Measurements from ENCODE around the gene DLL4.
"Not testable (repeated sequence)": the region's sequence is repeated elsewhere in the genome, so short reads cannot be mapped to it uniquely, and the experiment has no call there.

Gene DLL4

DNA sequence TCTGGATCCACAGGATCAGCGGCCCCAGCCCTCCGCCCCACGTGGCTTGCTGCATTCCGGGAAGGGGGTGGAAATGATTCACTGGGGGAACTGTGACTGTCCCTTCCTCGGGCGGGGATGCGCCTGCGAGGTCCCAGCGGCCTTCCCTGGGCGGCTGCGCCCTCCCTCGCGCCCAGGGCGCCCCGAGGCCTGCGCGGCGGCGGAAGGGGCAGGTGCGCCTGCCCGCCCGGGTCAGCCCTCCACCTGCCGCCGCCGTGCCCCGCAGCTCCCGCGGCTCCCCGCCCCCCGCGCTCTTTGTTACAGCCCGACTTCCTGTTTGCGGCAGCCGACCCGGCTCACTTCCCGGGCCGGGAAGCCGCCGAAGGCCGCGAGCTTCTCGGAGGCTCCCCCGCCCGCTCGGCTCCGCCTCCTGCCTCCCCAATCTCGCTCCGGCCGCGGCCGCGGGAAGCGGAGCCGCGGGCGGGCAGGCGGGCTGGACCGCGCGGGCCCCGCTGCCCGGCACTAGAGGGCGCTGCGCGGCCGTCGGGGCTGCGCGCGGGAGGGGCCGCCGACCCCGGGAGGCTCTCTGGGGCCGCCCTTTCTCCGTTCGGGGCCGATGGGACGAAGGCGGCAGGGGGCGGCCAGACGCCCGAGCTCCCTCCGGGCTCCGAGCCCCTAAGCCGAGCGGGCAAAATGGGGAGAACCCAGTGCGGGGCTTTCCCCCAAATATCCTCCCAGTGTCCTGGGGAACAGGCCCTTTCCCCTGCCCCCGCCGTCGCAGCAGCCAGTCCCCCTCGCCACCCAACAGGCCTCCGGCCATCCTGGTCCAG lies 12.6 kb downstream of the DLL4 start:
- DNase-seq (ENCODE audit: low read depth) = peak; percentile 54

DNA sequence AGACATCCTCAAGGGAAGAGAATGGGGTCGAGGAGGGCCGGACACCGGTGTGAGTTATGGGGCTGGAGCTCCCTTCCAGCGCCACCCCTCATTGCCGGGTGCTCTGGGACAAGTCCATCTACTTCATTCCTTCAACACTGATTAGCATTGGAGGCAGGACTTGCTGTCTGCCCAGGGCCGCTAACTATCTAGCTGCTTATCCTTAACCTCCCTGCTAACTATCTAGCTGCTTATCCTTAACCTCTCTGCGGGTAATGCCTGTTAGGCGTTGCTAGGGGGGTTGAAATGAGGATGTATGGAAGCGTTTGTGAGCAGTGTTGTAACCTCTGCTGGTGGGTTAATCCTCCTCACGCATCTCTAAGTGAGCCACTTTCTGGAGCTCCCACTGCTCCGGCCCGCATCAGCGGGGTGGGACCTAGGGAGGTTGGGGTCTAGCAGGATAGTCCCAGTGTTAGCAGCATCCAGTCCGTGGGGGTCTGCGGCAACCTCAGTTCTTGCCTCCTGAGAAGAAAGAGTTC lies 13.3 kb downstream of the DLL4 start:
- no peak for DNase-seq (ENCODE audit: low read depth)

DNA sequence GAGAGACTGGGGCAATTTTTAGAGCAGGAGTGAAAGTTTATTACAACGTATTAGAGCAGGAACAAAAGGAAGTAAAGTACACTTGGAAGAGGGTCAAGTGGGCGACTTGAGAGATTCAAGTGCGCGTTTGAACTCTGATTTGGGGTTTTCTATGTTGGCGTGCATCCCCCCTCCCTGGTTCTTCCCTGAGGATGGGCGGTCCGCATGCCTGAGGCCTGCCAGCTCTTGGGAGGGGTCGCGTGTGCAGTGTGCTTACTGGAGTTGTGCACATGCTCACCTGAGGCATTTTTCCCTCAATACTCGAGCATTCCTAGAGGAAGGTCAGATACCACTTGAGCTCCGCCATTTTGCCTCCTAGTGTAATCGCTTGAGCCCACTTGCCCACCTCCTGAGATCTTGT lies 13.7 kb downstream of the DLL4 start:
- DNase-seq (ENCODE audit: low read depth) = no peak

DNA sequence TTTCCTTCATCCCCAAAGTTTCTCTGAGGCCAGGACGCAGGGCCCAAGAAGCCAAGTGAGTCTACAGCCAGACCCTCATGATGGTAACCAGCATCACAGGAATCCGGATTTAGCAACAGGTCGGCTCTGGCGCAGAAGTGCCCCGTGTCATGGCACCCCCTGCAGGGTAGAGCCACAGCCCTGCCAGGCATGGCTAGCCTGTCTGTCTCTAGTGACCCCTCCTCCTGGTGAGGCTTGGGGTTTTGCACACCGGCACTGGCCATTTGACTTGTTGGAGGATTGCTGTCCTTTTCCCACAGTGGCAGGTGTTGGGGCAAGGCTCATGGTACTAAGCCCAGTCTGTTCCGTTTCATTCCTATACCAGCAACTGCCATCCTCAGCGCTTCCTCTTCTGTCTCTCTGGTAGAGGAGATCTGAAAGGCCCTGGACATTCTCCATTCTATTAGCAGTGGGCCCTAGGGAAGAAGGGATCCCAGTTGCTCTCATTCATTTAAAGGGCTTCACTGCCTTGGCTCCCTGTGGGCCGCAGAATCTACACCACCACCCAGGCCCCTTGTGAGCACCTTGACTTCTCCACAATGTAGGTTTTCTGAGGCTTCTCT lies 14.7 kb downstream of the DLL4 start:
- no peak for DNase-seq (ENCODE audit: low read depth)

DNA sequence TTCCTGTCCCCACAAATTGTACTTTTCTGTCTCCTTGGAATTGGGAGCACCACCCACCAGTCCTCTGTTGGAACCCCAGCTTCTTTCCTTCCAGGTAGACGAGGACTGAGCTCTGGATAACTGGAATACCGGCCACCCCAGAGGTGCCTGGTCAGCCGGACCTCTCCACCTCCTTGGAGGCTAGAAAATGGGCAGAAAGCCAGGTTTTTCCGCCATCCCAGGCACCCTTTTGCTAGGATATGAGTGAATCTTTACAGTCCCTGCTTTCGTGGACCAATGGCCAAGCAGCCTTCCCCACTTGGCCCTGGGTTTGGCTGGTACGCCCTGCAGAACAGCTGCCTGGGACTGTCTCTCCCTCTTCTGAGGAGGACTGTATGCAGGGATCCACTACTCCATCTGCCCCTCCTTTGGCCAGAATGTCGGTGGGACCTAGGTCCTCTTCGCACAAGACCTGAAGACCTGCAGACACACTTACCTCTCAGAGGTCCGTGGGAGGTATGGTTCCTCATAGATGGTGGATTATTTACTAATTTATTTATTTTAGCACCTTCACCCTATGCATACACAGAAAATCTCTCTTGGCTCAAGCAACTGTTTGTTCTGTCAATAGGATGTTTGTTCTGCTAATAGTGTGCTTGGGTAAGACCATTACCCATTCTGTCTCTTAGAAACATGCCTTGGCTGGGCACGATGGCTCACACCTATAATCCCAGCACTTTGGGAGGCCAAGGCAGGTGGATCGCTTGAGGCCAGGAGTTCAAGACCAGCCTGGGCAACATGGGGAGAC lies 15.6 kb downstream of the DLL4 start:
- DNase-seq (ENCODE audit: low read depth) = no peak

DNA sequence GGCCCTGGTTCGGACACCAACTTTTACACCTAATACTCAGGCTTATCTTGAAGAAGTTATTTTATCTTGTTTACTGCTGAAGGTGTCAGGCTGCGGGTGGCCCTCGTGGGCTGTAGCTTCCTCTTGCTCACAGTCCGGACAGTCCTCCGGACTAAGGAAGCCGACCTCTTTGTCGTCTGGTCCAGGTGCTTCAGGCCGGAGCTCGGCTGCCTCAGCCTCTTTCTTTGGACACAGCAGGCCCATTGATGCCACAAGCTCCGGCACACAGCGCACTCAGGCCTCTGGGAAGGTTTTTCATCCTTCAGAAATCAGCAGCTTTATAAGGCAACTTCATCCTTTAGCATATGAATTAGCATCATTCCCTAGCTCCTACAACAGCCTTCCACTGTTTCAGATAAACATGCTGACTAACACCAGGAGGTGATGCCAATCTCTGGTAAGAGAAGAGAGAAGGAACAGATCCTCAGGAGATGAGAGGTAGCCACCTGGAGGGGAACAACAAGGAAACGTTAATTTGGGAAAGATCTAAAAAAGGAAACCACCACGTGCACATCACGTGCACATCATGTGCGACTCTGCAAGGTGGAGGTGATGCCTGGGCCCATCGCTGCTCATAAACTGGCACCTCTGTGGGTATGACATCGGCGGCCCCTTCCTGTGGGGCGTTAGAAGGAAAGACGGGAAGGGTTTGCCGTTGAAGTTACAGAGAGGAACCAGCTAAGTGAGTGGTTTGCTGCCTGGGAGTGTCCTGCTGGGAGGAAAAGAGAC lies 19.8 kb downstream of the DLL4 start:
- DNase-seq (ENCODE audit: low read depth) = no peak

DNA sequence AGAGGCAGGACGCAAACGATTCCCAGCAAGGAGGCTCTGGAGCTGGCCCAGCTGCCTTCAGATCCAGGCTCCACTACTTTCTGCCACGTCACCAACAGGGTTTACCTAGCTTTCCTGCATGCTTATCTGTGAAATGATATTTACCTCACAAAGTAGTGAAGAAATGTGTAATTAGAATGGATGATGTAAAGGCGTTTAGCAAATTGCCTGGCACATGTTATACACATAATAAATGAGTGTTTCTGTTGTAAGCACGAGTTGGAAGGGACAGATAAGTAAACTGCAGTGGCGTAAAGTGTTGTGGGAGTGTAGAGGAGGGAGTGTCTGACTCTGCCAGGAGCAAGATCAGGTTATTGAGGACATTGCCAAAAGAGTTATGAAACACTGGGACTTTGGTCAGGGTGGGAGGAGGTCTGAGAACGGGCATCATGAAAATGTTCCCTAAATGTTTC lies 20.6 kb downstream of the DLL4 start:
- no peak for DNase-seq (ENCODE audit: low read depth)

DNA sequence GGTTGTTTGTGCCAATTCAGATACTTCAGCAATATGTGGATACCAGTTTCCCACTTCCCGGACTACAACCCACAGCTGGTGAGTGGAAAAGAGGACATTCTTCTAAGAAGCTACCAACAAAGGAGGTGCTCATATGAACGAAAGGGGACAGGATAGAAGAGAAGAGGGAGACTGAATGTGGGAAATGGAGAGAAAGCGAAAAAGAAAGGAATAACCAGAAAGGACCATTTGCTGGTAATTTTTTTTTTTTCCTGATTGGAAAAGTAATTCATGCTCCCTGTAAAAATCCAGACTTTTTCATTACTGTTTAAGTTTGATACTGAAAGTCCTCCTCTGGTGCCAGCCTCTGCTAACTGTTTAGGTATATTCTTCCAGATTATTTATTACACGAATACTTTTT lies 22.6 kb downstream of the DLL4 start:
- no peak for DNase-seq (ENCODE audit: low read depth)

DNA sequence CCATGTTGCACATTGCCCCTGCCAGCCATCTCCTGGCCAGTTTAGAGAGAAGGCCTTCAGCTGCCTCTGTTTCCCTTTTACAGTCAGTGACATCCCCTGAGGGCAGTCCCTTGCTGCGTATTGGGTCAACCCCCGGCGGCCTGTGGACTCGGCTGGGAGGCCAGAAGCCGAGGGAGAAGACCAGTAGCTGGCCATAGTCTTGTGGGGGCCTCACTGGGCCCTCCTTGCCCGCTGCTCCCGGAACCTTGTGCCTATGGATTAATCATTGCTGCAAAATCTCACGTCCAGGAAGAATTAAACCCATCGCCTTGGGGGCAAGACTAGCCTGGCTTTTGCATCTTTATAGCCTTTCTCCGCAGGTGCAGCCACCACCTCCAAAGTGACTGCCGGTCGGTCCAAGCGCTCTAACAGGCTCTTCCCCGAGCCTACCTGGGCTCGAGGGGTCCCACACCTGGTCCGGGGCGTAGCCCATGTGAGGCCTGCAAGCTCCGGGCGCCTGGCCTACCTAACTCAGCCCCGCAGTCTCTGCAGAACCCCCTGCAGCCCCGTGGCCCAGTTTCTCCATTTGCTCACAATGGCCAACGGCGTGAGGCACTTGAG lies 23.3 kb downstream of the DLL4 start:
- DNase-seq (ENCODE audit: low read depth) = no peak

DNA sequence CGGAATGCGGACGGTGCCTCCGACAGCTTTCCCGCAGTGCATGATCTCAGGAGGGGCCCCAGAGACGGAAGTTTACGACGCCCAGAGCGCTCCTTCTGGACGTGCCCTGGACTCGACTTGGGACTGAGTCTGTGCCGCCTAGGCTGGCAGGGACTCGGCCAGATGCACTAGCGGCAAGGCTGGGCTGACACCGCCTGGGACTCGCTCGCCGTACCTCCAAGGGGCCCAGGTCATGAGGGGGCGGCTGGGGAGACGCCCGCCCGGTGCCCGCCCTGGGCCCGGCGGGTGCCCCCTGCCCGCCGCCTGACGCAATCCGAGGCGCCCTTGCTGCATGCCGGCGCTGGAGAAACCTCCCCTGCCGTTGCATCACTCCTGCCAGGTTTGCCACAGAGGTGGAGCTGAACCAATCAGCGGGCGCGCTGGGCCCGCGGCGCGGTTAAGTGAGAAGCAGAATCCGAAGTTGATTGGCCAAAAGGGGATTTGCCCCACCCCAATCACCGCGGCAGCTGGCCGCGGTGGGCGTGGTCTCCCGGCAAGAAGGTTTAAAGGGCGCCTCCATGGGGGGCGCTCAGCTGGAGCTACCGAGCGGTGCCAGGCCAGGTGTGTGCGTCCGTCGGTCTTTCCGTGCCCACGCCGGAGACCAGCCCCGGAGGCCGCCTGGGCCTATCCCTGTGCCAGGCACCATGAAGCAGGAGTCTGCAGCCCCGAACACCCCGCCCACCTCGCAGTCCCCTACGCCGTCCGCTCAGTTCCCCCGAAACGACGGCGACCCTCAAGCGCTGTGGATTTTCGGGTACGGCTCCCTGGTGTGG lies 24.0 kb downstream of the DLL4 start, which contains the start of gene CHAC1:
TSS of gene CHAC1 (plus strand) at position 571 of the 812 bp plus-strand sequence. CDS start at position 684, 113 bp downstream.
- peak; percentile 95 for DNase-seq (ENCODE audit: low read depth)

DNA sequence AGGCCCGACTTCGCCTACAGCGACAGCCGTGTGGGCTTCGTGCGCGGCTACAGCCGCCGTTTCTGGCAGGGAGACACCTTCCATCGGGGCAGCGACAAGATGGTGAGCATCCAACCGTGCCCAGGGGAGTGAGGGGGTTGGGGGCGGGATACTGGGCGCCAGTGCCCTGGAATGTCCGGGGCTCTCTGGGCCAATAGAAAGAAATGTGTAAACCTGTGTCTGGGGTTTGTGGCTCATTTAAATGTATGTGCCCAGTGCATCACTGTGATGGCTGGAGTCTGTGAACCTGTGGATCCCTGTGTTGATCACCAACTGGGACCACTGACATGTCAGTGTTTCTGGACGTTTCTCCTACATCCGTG lies 24.6 kb downstream of the DLL4 start:
- no peak for DNase-seq (ENCODE audit: low read depth)

DNA sequence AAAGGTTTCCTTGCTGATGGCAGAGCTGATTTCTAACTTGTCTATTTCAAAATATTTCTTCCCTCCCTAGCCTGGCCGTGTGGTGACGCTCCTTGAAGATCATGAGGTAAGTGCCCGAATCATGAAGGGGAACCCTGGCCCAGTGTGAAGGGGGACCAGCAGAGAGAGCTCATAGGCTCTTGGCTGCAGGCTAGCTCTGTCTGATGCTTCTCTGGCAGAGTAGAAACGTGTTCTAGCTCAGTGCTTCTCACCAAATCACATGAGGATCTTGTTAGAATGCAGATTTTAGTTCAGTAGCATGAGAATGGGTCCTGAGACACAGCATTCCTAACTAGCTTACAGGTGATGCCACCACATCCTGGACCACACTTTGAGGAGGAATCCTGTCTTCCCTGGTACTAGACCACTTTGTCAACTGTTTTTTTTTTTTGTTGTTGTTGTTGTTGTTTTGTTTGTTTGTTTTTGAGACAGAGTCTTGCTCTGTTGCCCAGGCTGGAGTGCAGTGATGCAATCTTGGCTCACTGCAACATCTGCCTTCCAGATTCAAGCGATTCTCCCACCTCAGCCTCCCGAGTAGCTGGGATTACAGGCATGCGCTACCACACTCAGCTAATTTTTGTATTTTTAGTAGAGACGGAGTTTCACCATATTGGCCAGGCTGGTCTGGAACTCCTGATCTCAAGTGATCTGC lies 25.2 kb downstream of the DLL4 start:
- DNase-seq (ENCODE audit: low read depth) = not testable (repeated sequence)

DNA sequence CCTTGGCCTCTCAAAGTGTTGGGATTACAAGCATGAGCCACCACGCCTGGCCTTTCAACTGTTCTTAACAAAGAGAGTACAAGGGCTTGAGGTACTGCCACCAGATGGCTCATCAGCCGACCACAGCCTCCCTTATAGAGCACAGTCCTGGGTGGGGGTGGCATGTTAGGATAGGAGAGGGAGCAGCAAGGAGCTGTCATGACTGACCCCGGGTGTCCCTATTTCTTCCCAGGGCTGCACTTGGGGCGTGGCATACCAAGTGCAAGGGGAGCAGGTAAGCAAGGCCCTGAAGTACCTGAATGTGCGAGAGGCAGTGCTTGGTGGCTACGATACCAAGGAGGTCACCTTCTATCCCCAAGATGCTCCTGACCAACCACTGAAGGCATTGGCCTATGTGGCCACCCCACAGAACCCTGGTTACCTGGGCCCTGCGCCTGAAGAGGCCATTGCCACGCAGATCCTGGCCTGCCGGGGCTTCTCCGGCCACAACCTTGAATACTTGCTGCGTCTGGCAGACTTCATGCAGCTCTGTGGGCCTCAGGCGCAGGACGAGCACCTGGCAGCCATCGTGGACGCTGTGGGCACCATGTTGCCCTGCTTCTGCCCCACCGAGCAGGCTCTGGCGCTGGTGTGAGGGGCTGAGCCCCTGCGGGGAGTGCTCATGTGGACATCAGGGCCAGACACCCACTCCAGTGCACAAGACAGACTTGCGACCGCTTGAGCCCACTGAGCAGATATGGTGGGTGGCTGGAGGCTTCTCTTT lies 26.2 kb downstream of the DLL4 start:
- no peak for DNase-seq (ENCODE audit: low read depth)

DNA sequence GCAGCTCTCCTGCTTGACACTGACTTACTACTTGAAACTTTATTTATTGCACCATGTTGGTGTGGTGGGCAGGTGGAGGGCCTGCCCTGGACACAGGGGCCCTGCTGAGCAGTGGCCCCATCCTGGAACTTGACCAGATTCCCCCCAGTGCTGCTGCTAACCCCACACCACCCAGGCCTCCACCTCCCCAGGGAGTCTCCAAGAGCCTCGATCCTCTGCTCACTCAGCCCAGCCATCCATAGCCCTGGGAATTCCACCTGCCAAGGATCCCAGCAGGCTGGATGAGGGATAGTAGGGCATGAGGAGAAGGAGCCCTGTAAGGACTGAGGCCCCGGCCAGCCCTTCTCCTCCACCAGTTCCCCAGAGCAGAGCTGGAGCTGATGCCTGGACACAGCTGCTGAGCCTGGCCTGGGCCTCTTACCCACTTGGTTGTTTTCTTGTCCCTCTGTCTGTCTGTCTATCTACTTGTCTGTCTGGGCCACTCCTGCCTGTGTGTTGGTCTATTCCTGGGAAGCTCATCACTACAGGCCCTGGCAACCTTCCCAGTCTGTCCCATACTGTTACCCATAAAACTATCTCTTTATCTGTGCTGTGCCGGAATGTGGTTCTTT lies 26.9 kb downstream of the DLL4 start:
- DNase-seq (ENCODE audit: low read depth) = no peak

DNA sequence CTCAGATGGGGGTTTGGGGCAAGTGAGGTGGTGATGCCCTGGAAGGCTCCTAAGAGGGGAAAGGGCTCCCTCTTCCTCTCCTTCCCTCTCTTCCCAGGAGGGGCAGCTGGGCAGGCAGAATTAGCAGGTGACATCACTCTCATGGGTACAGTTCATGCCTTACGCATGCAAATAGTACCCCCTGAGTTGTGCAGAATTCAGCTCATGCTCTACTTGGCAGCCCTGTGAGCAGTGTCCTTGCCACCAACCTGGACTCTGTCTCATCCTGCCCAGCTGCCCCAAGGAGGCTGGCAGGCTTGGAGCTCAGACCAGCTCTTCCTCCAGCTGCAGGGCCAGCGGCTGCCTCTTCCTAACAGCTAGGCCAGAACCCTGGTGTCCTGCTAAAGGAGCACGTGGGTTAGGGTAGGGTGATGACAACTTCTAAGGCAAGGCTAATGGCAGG lies 27.4 kb downstream of the DLL4 start:
- no peak for DNase-seq (ENCODE audit: low read depth)

DNA sequence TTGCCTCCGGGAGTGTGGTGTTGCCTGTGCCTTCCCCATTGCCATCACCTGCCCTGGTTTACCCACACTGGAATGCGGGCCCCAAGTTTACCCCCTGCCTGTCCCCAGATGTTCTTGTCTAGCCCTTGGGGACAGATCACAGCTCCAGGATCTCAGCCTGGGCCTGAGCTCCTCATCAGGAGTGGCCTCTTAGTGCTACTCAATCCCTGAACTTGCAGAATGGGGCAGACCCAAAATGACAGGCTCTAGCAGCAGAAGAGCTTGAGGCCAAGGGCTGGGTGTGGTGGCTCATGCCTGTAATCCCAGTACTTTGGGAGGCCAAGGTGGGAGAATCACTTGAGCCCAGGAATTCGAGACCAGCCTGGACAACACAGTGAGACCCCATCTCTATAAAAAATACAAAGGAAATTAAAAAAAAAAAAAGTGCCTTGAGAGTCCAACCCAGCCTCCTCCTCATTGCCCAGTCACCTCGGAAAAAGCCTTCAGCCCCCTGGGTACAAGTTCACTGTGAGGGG lies 28.0 kb downstream of the DLL4 start:
- DNase-seq (ENCODE audit: low read depth) = no peak

DNA sequence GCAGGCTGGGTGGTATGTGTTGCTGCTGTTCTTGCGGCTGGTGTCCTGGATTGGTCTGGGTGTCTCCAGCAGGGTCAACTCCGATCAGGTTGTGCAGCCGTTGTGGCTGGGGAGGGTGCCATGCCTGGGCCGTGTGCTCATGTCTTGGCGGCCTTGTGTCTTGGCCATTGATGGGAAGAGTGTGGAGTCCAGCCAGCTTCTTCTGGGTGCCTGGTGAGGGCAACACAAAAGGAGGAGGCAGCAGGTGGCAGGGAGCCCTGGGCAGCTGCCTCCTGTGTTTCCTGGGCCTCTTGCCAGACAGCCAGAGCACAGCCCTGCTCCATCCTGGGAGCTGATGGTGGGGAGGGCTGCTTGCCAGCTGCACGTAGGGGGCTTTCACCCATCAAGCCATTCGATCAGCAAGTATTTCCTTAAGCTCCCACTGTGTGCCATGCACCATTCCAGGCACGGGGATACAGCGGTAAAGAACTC lies 28.5 kb downstream of the DLL4 start:
- DNase-seq (ENCODE audit: low read depth) = no peak

DNA sequence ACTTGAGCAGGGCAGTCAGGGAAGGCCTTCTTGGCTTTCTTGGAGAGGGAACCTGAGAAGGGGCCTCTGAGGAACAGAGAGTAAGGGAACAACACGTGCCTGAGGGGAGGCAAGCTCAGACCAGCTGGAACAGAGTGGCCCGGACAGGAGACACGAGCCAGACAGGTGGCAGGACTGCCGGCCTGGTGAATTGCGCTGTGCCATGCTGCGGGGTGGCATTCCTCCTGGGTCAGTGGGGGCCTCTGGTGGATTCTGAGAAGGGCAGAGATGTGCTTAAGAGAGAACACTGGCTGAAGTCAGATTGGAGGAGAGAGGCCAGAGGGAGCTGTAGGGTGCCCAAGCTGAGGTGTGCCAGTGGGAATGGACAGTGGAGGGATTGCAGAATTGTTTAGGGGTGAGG lies 29.0 kb downstream of the DLL4 start:
- DNase-seq (ENCODE audit: low read depth) = no peak

Data from activated T-helper 9 cell treated with anti-CD3 and anti-CD28 coated beads, Interleukin-2, amount 50 U/mL, for 16 hours (primary cell).